IMR-90 (cell line): ENCODE results near the gene RALGAPA2. TPM values are rescaled to one million over a fixed set of nuclear protein-coding genes. Genes with fewer than 3 reads are reported as not detected.

Experiments
- ATAC-seq: fragments of 200-7000 bp; cut with Tn5 transposase; 2 replicates; pipeline ENCODE4 v1.9.1; 2020; ENCODE audit warnings: low read depth, mild to moderate bottlenecking, moderate library complexity
- BruUV-seq: library from RNA; stranded (reverse); fragments of 400-500 nt; replicated peaks from 2 replicates; lab custom pipeline; 2021; lab: Mats Ljungman, UMichigan
- CTCF ChIA-PET: fragments of 300-600 bp; formaldehyde crosslinking; extraction: SDS; loops from one replicate; lab custom pipeline; 2021; ENCODE audit warnings: antibody characterized with exemption; lab: Yijun Ruan, JAX
- POLR2A ChIA-PET: fragments of 300-600 bp; sonication (Branson Sonifier 250); formaldehyde crosslinking; loops from one replicate; lab custom pipeline; 2022; ENCODE audit warnings: antibody characterized with exemption; ENCODE audit not compliant: unreplicated experiment; lab: Charles Lee
- DNase-seq: peaks from one replicate; pipeline ENCODE4 v3.0.0; 2013
- H2AFZ ChIP-seq: replicated peaks from 2 replicates; pipeline ENCODE3; 2013; ENCODE audit warnings: low read length, mild to moderate bottlenecking; ENCODE audit not compliant: poor library complexity
- H2AK5ac ChIP-seq: 2 replicates; pipeline ENCODE4 v1.6.1; 2013; ENCODE audit warnings: low read depth, low read length, inconsistent platforms
- H2AK9ac ChIP-seq: replicated peaks from 2 replicates; pipeline ENCODE3; 2013; ENCODE audit warnings: mild to moderate bottlenecking, low read depth, low read length, moderate library complexity; ENCODE audit not compliant: poor library complexity
- H2BK120ac ChIP-seq: 2 replicates; pipeline ENCODE4 v1.6.1; 2013; ENCODE audit warnings: low read depth, low read length, inconsistent platforms
- H2BK15ac ChIP-seq: 3 replicates; pipeline ENCODE4 v1.6.1; 2013; ENCODE audit warnings: low read depth, low read length, inconsistent platforms
- H2BK20ac ChIP-seq: 2 replicates; pipeline ENCODE4 v1.6.1; 2013; ENCODE audit warnings: low read depth, mild to moderate bottlenecking, inconsistent platforms, low read length, moderate library complexity
- H2BK5ac ChIP-seq: 2 replicates; pipeline ENCODE4 v1.6.1; 2013; ENCODE audit warnings: mild to moderate bottlenecking, low read depth, low read length, inconsistent platforms; ENCODE audit not compliant: poor library complexity, severe bottlenecking
- H3K14ac ChIP-seq: replicated peaks from 2 replicates; pipeline ENCODE4 v1.6.1; 2013; ENCODE audit warnings: low read depth, low read length, inconsistent platforms
- H3K18ac ChIP-seq: 2 replicates; pipeline ENCODE4 v1.6.1; 2013; ENCODE audit warnings: low read depth, low read length, control low read depth
- H3K23ac ChIP-seq: 2 replicates; pipeline ENCODE4 v1.6.1; 2013; ENCODE audit warnings: low read depth, low read length, inconsistent platforms
- H3K27ac ChIP-seq: 2 replicates; pipeline ENCODE4 v1.5.1; 2013; ENCODE audit warnings: mild to moderate bottlenecking, control low read depth, low read length; ENCODE audit not compliant: insufficient read depth
- H3K27me3 ChIP-seq: 2 replicates; pipeline ENCODE4 v1.6.1; 2013; ENCODE audit warnings: low read length; ENCODE audit not compliant: control insufficient read depth, insufficient read depth
- H3K36me3 ChIP-seq: 2 replicates; pipeline ENCODE4 v1.6.1; 2013; ENCODE audit warnings: low read length, mixed read lengths; ENCODE audit not compliant: control insufficient read depth, insufficient read depth
- H3K4ac ChIP-seq: 2 replicates; pipeline ENCODE4 v1.6.1; 2013; ENCODE audit warnings: low read depth, low read length, inconsistent platforms
- H3K4me1 ChIP-seq: 2 replicates; pipeline ENCODE4 v1.6.1; 2013; ENCODE audit warnings: low read length, mixed read lengths; ENCODE audit not compliant: control insufficient read depth, insufficient read depth
- H3K4me2 ChIP-seq: 2 replicates; pipeline ENCODE4 v1.6.1; 2013; ENCODE audit warnings: low read depth, mild to moderate bottlenecking, control low read depth, low read length, moderate library complexity
- H3K4me3 ChIP-seq: 2 replicates; pipeline ENCODE4 v1.5.1; 2013; ENCODE audit warnings: low read depth, mild to moderate bottlenecking, control low read depth, low read length, moderate library complexity; ENCODE audit not compliant: insufficient read depth
- H3K56ac ChIP-seq: 2 replicates; pipeline ENCODE4 v1.6.1; 2013; ENCODE audit warnings: low read length, inconsistent platforms; ENCODE audit not compliant: insufficient read depth; ENCODE audit errors: extremely low read depth
- H3K79me1 ChIP-seq, 2 experiments: 2 replicates each; pipeline ENCODE4 v1.6.1; 2013; ENCODE audit warnings: low read length in 2 of 2, inconsistent platforms in 1 of 2, low read depth in 1 of 2
- H3K9ac ChIP-seq: 2 replicates; pipeline ENCODE4 v1.6.1; 2013; ENCODE audit warnings: low read depth, low read length, control low read depth
- H3K9me1 ChIP-seq: 2 replicates; pipeline ENCODE4 v1.6.1; 2013; ENCODE audit warnings: low read length, inconsistent platforms; ENCODE audit not compliant: insufficient read depth
- H3K9me3 ChIP-seq: 2 replicates; pipeline ENCODE4 v1.6.1; 2013; ENCODE audit warnings: low read length; ENCODE audit not compliant: control insufficient read depth, insufficient read depth
- H4K20me1 ChIP-seq: 2 replicates; pipeline ENCODE4 v1.6.1; 2013; ENCODE audit warnings: low read length, inconsistent platforms; ENCODE audit not compliant: insufficient read depth
- H4K5ac ChIP-seq: 2 replicates; pipeline ENCODE4 v1.6.1; 2013; ENCODE audit warnings: mild to moderate bottlenecking, low read depth, low read length, control low read depth
- H4K8ac ChIP-seq, 2 experiments: 2 replicates each; pipeline ENCODE4 v1.6.1; 2013; ENCODE audit warnings: low read depth in 2 of 2, low read length in 2 of 2, control low read depth in 1 of 2, inconsistent platforms in 1 of 2
- H4K91ac ChIP-seq: 2 replicates; pipeline ENCODE4 v1.6.1; 2013; ENCODE audit warnings: low read depth, low read length, inconsistent platforms; ENCODE audit not compliant: insufficient read depth
- BHLHE40 ChIP-seq: fragments of 150-350 bp; IDR thresholded peaks from 2 replicates; pipeline ENCODE4 v1.6.1; 2016; ENCODE audit warnings: mild to moderate bottlenecking, low read depth, low read length
- CEBPB ChIP-seq: IDR thresholded peaks from 2 replicates; pipeline ENCODE4 v1.6.1; 2012; ENCODE audit warnings: low read depth, low read length, improper control_type of control experiment
- CHD1 ChIP-seq: IDR thresholded peaks from 2 replicates; pipeline ENCODE4 v1.6.1; 2012; ENCODE audit warnings: low read depth, low read length, improper control_type of control experiment
- CTCF ChIP-seq: conservative IDR thresholded peaks from 2 replicates; pipeline ENCODE4 v1.5.1; 2012; ENCODE audit warnings: mild to moderate bottlenecking, low read depth, low read length, improper control_type of control experiment
- ELK1 ChIP-seq: fragments of 150-350 bp; IDR thresholded peaks from 2 replicates; pipeline ENCODE4 v1.6.1; 2016; ENCODE audit warnings: low read depth, mild to moderate bottlenecking, low read length, moderate library complexity, borderline replicate concordance
- FOS ChIP-seq: fragments of 150-350 bp; IDR thresholded peaks from 2 replicates; pipeline ENCODE4 v1.6.1; 2016; ENCODE audit warnings: low read depth, low read length
- MAFK ChIP-seq: IDR thresholded peaks from 2 replicates; pipeline ENCODE4 v1.6.1; 2012; ENCODE audit warnings: low read depth, low read length, improper control_type of control experiment
- MAZ ChIP-seq: IDR thresholded peaks from 2 replicates; pipeline ENCODE4 v1.6.1; 2012; ENCODE audit warnings: low read depth, mild to moderate bottlenecking, low read length, improper control_type of control experiment, moderate library complexity, borderline replicate concordance
- MXI1 ChIP-seq: IDR thresholded peaks from 2 replicates; pipeline ENCODE4 v1.6.1; 2012; ENCODE audit warnings: low read depth, mild to moderate bottlenecking, low read length, moderate library complexity, borderline replicate concordance
- NFE2L2 ChIP-seq: fragments of 150-350 bp; IDR thresholded peaks from 2 replicates; pipeline ENCODE4 v1.6.1; 2016; ENCODE audit warnings: low read depth, mild to moderate bottlenecking, low read length
- POLR2A ChIP-seq: IDR thresholded peaks from 2 replicates; pipeline ENCODE4 v1.6.1; 2012; ENCODE audit warnings: mild to moderate bottlenecking, low read depth, low read length
- RAD21 ChIP-seq: IDR thresholded peaks from 2 replicates; pipeline ENCODE4 v1.6.1; 2012; ENCODE audit warnings: low read length, improper control_type of control experiment
- RCOR1 ChIP-seq: IDR thresholded peaks from 2 replicates; pipeline ENCODE4 v1.6.1; 2012; ENCODE audit warnings: mild to moderate bottlenecking, low read length, improper control_type of control experiment; ENCODE audit not compliant: insufficient replicate concordance
- RFX5 ChIP-seq: IDR thresholded peaks from 2 replicates; pipeline ENCODE4 v1.8.0; 2012; ENCODE audit warnings: low read depth, mild to moderate bottlenecking, low read length, moderate library complexity
- SMC3 ChIP-seq: fragments of 150-350 bp; IDR thresholded peaks from 2 replicates; pipeline ENCODE4 v1.6.1; 2016; ENCODE audit warnings: low read depth, mild to moderate bottlenecking, antibody characterized with exemption, low read length, moderate library complexity
- USF2 ChIP-seq: fragments of 150-350 bp; IDR thresholded peaks from 2 replicates; pipeline ENCODE4 v1.6.1; 2017; ENCODE audit warnings: mild to moderate bottlenecking, antibody characterized with exemption, low read length, low read depth
- WGBS, 2 experiments: methylation state at CpG; one replicate each; pipeline versions ENCODE4 v1.1.5 to v1.1.7; 2013; ENCODE audit warnings: missing lambda C conversion rate in 2 of 2; ENCODE audit not compliant: insufficient read length in 1 of 2; ENCODE audit errors: extremely low coverage in 2 of 2; 5-methylcytosine and 5-hydroxymethylcytosine counted together
- dilution Hi-C: fragments of 300-500 bp; cut with HindIII; formaldehyde crosslinking; loops from one replicate; pipeline ENCODE4 v1.14.3; 2018; ENCODE audit warnings: low sequenced_read_pairs; ENCODE audit not compliant: unreplicated experiment
- in situ Hi-C: fragments of 300-500 bp; cut with MboI; formaldehyde crosslinking; loops from 3 replicates; pipeline ENCODE4 v1.14.3; 2019; ENCODE audit warnings: low sequenced_read_pairs, inconsistent platforms, mixed read lengths
- intact Hi-C: fragments of 100-400 bp; cut with micrococcal nuclease; formaldehyde crosslinking; loops from 2 replicates; pipeline ENCODE4 v1.10.0; 2022
- polyA plus RNA-seq, 3 experiments: library from polyadenylated mRNA; depleted of rRNA; stranded (reverse); fragments of >200 nt; gene quantifications; 2 replicates each; pipeline ENCODE4 v1.2.3, GENCODE V29; 2012; ENCODE audit warnings: low replicate concordance in 1 of 3
- total RNA-seq: library from RNA; depleted of rRNA; stranded (reverse); fragments of >200 nt; gene quantifications from 2 replicates; pipeline ENCODE4 v1.2.3, GENCODE V29; 2012

RALGAPA2 gene
- total and polyA plus RNA-seq, 2 of the 4 experiments (the other 2 are of a cell fraction): 1.3 to 3.9 TPM

GRCh38 chr20:20638878-20639277 is 73.6 kb downstream of the RALGAPA2 start:
- H3K18ac ChIP-seq: no peak overlapping the region
- H4K8ac ChIP-seq: no peak overlapping the region
- H3K36me3 ChIP-seq: no peaks in the 10 kb centered on the region
- H2BK120ac ChIP-seq: no peak overlapping the region
- H2AFZ ChIP-seq: no peak overlapping the region
- H4K20me1 ChIP-seq: no peaks in the 10 kb centered on the region
- H3K14ac ChIP-seq: no peak overlapping the region
- in situ Hi-C loops (no loop called here), dilution Hi-C loops (no loop called here), intact Hi-C loops (no loop called here)
- H2BK15ac ChIP-seq: no peak overlapping the region
- no peak overlapping the region for H3K27ac ChIP-seq
- ChIA-PET POLR2A (no interaction called here), CTCF (no interaction called here)
- H2AK5ac ChIP-seq: no peak overlapping the region
- no peak overlapping the region for H3K56ac ChIP-seq
- H2AK9ac ChIP-seq: no peak overlapping the region
- no peak overlapping the region for H3K9ac ChIP-seq
- peaks cover 3% of the 10 kb centered on the region; the same call in 1 of the 2 replicates for H3K9me1 ChIP-seq
- H2BK20ac ChIP-seq: no peak overlapping the region
- H3K4me3 ChIP-seq: no peak overlapping the region
- H3K4ac ChIP-seq: no peak overlapping the region
- no peaks in the 10 kb centered on the region for H3K4me1 ChIP-seq
- no peak overlapping the region for H4K91ac ChIP-seq
- H3K79me1 ChIP-seq: no peaks in the 10 kb centered on the region
- H3K9me3 ChIP-seq: no peaks in the 10 kb centered on the region
- no peak overlapping the region for H3K4me2 ChIP-seq
- whole genome bisulfite sequencing, 2 experiments: no CpG with 5 or more reads among the region's 2 CpGs
- H2BK5ac ChIP-seq: no peak overlapping the region
- H4K5ac ChIP-seq: no peak overlapping the region
- ATAC-seq (no peak), DNase-seq (no peak)
- H3K27me3 ChIP-seq: no peaks in the 10 kb centered on the region
- TF ChIP-seq ELK1 (no peak), NFE2L2 (no peak), FOS (no peak), MAZ (no peak), CHD1 (no peak), USF2 (no peak), CEBPB (no peak), MAFK (no peak), MXI1 (no peak), POLR2A (no peak), RFX5 (no peak), CTCF (no peak), RCOR1 (no peak), SMC3 (no peak), RAD21 (no peak), BHLHE40 (no peak)
- no TSS peak for BruUV-seq
- no peak overlapping the region for H3K23ac ChIP-seq
